Caco-2 (cell line): ENCODE measurements around the gene YARS1. TPM values are rescaled to one million over a fixed set of nuclear protein-coding genes. Genes with fewer than 3 reads are reported as not detected.
A peak's percentile ranks its signal among the peaks of the same experiment; 100 is the strongest.

ENCODE experiments used
- BruUV-seq: library from RNA; stranded (reverse); fragments of 400-500 nt; replicated peaks from 2 replicates; lab custom pipeline; 2021; lab: Mats Ljungman, UMichigan
- CTCF ChIA-PET: fragments of 300-600 bp; sonication (Branson Sonifier 250); formaldehyde crosslinking; loops from one replicate; lab custom pipeline; 2022; ENCODE audit warnings: antibody characterized with exemption; lab: Charles Lee
- POLR2A ChIA-PET: fragments of 300-600 bp; sonication (Branson Sonifier 250); formaldehyde crosslinking; loops from one replicate; lab custom pipeline; 2022; ENCODE audit warnings: antibody characterized with exemption; lab: Charles Lee
- DNase-seq, 2 experiments: peaks; one replicate each; pipeline versions ENCODE4 v3.0.0 to v3.0.0-alpha.2; 2020 to 2022
- H3K27me3 ChIP-seq: replicated peaks from 2 replicates; pipeline ENCODE4 v1.6.0; 2011; ENCODE audit warnings: low read length; ENCODE audit not compliant: control insufficient read depth, insufficient read depth
- H3K36me3 ChIP-seq: 2 replicates; pipeline ENCODE4 v1.5.1; 2011; ENCODE audit warnings: low read length; ENCODE audit not compliant: control insufficient read depth, insufficient read depth
- H3K4me1 ChIP-seq: fragments of 250-450 bp; sonication (Bioruptor Pico); 2 replicates; pipeline ENCODE4 v1.5.1; 2020; ENCODE audit warnings: mild to moderate bottlenecking
- H3K4me3 ChIP-seq: 2 replicates; pipeline ENCODE4 v1.5.1; 2011; ENCODE audit warnings: low read depth, mild to moderate bottlenecking, control low read depth, low read length
- H3K9me3 ChIP-seq: fragments of 250-450 bp; sonication (Bioruptor Pico); 2 replicates; pipeline ENCODE4 v1.5.1; 2020; ENCODE audit warnings: mild to moderate bottlenecking, moderate library complexity
- H3K27ac Mint-ChIP-seq: one replicate; pipeline ENCODE4 v1.8.0; 2022; ENCODE audit warnings: mixed read lengths; ENCODE audit not compliant: unreplicated experiment
- H3K27me3 Mint-ChIP-seq: one replicate; pipeline ENCODE4 v1.8.0; 2022; ENCODE audit warnings: mixed read lengths; ENCODE audit not compliant: insufficient read depth, unreplicated experiment
- H3K36me3 Mint-ChIP-seq: one replicate; pipeline ENCODE4 v1.8.0; 2022; ENCODE audit warnings: mild to moderate bottlenecking, mixed read lengths; ENCODE audit not compliant: insufficient read depth, unreplicated experiment
- H3K4me1 Mint-ChIP-seq: one replicate; pipeline ENCODE4 v1.8.0; 2022; ENCODE audit warnings: low read depth, mixed read lengths; ENCODE audit not compliant: unreplicated experiment
- H3K4me3 Mint-ChIP-seq: one replicate; pipeline ENCODE4 v1.8.0; 2022; ENCODE audit warnings: mild to moderate bottlenecking, moderate library complexity, mixed read lengths; ENCODE audit not compliant: unreplicated experiment
- H3K9me3 Mint-ChIP-seq: one replicate; pipeline ENCODE4 v1.8.0; 2022; ENCODE audit warnings: mixed read lengths; ENCODE audit not compliant: unreplicated experiment
- intact Hi-C: fragments of 100-400 bp; cut with micrococcal nuclease; formaldehyde crosslinking; loops from one replicate; pipeline ENCODE4 v1.10.0; 2022; ENCODE audit not compliant: unreplicated experiment
- total RNA-seq: library from RNA; stranded (reverse); gene quantifications from 2 replicates; pipeline ENCODE4 v1.2.3, GENCODE V29; 2022
- TF ChIP-seq, protein P1 (sequence below), 2 experiments: fragments of 200-600 bp in 1 of 2; IDR thresholded peaks; 1 replicate in 1 of 2; 2 replicates in 1 of 2; pipeline versions ENCODE4 v1.5.1 to v1.8.0; 2011 to 2022; ENCODE audit warnings: antibody characterized with exemption in 1 of 2, control low read depth in 1 of 2, inconsistent platforms in 1 of 2, low read depth in 1 of 2, low read length in 1 of 2, mild to moderate bottlenecking in 1 of 2, moderate library complexity in 1 of 2; ENCODE audit not compliant: insufficient read depth in 1 of 2, severe bottlenecking in 1 of 2, unreplicated experiment in 1 of 2

Gene YARS1
- total RNA-seq, 1 experiment from 2014 or later: 184 TPM

DNA sequence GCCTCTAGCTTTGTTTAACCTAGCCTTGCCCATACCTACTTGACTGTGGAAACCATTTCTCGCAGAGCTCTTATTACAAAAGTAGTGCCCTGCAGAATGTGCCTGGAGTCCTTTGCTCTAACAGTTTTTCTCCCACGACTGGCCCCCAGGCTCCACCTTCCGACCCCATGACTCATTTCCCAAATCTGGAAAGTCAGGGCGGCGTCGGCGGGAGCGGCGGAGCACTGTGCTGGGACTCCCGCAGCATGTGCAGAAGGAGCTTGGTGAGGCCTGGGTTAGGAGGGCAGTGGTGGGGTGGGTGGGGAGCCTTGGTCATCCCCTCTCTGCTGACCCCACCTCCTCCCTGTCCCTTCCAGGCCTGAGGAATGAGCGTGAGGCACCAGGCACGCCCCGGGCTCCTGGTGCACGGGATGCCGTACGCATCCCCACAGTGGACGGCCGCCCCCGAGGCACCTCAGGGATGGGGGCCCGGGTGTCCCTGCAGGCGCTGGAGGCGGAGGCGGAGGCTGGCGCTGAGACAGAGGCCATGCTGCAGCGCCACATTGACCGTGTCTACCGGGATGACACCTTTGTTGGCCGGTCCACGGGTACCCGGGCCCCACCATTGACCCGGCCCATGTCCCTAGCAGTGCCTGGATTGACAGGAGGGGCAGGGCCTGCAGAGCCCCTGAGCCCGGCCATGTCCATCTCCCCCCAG, 47.5 kb downstream of the YARS1 start:
- peaks cover 23% of the 10 kb centered on the region for H3K4me1 Mint-ChIP-seq

DNA sequence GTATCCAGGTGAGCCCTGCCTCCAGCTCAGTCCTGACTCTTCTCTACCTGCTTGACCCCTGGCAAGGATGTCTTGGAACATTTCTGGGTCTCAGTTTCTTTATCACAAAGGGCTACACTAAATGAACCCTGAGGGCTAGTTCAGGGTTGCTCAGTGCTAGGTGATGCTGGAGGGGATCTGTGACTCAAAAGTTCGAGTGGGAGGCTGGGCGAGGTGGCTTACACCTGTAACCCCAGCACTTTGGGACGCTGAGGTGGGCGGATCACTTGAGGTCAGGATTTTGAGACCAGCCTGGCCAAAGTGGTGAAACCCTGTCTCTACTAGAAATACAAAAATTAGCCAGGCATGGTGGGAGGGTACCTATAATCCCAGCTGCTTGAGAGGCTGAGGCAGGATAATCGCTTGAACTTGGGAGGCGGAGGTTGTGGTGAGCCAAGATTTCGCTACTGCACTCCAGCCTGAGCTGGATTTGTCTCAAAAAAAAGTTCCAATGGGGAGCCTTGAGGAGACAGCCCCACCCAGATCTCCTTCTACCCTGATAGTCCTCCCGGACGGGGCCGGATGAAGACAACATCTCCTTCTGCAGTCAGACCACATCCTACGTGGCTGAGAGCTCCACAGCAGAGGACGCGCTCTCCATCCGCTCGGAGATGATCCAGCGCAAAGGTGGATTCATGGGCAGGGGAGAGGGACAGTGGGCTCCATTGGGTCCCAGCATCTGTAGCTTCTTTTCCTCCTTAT, 48.9 kb downstream of the YARS1 start:
- no peak for DNase-seq
- no peak overlapping the region for H3K27ac Mint-ChIP-seq
- H3K4me1 Mint-ChIP-seq: peaks cover 15% of the 10 kb centered on the region
- H3K36me3 Mint-ChIP-seq: peaks cover 41% of the 10 kb centered on the region
- POLR2A ChIA-PET: no interaction called here
- TF ChIP-seq, protein P1, sequence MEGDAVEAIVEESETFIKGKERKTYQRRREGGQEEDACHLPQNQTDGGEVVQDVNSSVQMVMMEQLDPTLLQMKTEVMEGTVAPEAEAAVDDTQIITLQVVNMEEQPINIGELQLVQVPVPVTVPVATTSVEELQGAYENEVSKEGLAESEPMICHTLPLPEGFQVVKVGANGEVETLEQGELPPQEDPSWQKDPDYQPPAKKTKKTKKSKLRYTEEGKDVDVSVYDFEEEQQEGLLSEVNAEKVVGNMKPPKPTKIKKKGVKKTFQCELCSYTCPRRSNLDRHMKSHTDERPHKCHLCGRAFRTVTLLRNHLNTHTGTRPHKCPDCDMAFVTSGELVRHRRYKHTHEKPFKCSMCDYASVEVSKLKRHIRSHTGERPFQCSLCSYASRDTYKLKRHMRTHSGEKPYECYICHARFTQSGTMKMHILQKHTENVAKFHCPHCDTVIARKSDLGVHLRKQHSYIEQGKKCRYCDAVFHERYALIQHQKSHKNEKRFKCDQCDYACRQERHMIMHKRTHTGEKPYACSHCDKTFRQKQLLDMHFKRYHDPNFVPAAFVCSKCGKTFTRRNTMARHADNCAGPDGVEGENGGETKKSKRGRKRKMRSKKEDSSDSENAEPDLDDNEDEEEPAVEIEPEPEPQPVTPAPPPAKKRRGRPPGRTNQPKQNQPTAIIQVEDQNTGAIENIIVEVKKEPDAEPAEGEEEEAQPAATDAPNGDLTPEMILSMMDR (IDR thresholded peaks at IDR 0.05; ENCODE audit: insufficient read depth in 1 of 2, low read depth in 1 of 2, low read length in 1 of 2, severe bottlenecking in 1 of 2, unreplicated experiment in 1 of 2): no peak
- no peak overlapping the region for H3K4me3 Mint-ChIP-seq
- no TSS peak for BruUV-seq
- no peaks in the 10 kb centered on the region for H3K9me3 Mint-ChIP-seq
- no peaks in the 10 kb centered on the region for H3K27me3 ChIP-seq
- no peak overlapping the region for H3K4me3 ChIP-seq
- no peaks in the 10 kb centered on the region for H3K27me3 Mint-ChIP-seq
- no peaks in the 10 kb centered on the region for H3K36me3 ChIP-seq
- intact Hi-C loops: no loop called here
- no peaks in the 10 kb centered on the region for H3K9me3 ChIP-seq
- CTCF ChIA-PET: no interaction called here
- peaks cover 6% of the 10 kb centered on the region; the same call in 1 of the 2 replicates for H3K4me1 ChIP-seq

More for the DNA sequence above, 47.5 kb downstream of the YARS1 start:
- POLR2A ChIA-PET: no interaction called here
- BruUV-seq: no TSS peak
- intact Hi-C loops: loop anchor here (10.0 kb wide), 1 partner anchor 365 kb away; no protein-coding TSS in a partner anchor
- CTCF ChIA-PET: interaction anchor here (1.2 kb wide), 1 partner anchor 57 kb away, joined by 10 read pairs; no protein-coding TSS in a partner anchor
- Mint-ChIP-seq H3K9me3 (no peaks in the 10 kb centered on the region), H3K27me3 (no peaks in the 10 kb centered on the region), H3K36me3 (peaks cover 48% of the 10 kb centered on the region), H3K4me3 (no peak overlapping the region), H3K27ac (peak overlapping the region; percentile 35)
- DNase-seq: no peak
- no peaks in the 10 kb centered on the region for H3K9me3 ChIP-seq
- peaks cover 6% of the 10 kb centered on the region; the same call in 1 of the 2 replicates for H3K4me1 ChIP-seq
- no peak overlapping the region for H3K4me3 ChIP-seq
- H3K36me3 ChIP-seq: no peaks in the 10 kb centered on the region
- TF ChIP-seq, protein P1 (IDR thresholded peaks at IDR 0.05; ENCODE audit: insufficient read depth in 1 of 2, low read depth in 1 of 2, low read length in 1 of 2, severe bottlenecking in 1 of 2, unreplicated experiment in 1 of 2): no peak
- no peaks in the 10 kb centered on the region for H3K27me3 ChIP-seq

DNA sequence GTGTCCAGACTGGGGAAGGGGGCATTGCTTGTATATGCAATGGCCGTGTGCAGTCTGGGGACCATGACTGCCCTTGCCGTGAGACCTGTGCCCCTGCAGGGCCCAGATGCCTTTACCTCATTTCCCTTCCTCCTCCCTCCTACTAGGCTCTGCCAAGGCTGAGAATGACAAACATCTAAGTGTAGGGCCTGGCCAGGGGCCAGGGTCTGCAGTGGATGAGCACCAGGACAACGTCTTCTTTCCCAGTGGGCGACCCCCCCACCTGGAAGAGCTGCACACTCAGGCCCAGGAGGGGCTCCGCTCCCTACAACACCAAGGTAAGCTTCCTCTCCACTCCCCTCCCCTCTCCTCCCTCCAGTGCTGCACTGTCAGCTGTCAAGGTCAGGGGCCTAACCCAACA, 49.5 kb downstream of the YARS1 start:
- POLR2A ChIA-PET: no interaction called here
- BruUV-seq: no TSS peak
- no peaks in the 10 kb centered on the region for H3K9me3 Mint-ChIP-seq
- TF ChIP-seq, protein P1 (IDR thresholded peaks at IDR 0.05; ENCODE audit: insufficient read depth in 1 of 2, low read depth in 1 of 2, low read length in 1 of 2, severe bottlenecking in 1 of 2, unreplicated experiment in 1 of 2): no peak
- no peaks in the 10 kb centered on the region for H3K27me3 Mint-ChIP-seq
- H3K27ac Mint-ChIP-seq: peak overlapping the region; percentile 68
- H3K27me3 ChIP-seq: no peaks in the 10 kb centered on the region
- no peaks in the 10 kb centered on the region for H3K36me3 ChIP-seq
- CTCF ChIA-PET: no interaction called here
- no peak overlapping the region for H3K4me3 Mint-ChIP-seq
- H3K4me3 ChIP-seq: no peak overlapping the region
- peaks cover 10% of the 10 kb centered on the region for H3K4me1 Mint-ChIP-seq
- intact Hi-C loops: no loop called here
- peaks cover 34% of the 10 kb centered on the region for H3K36me3 Mint-ChIP-seq
- H3K9me3 ChIP-seq: no peaks in the 10 kb centered on the region
- DNase-seq: no peak
- H3K4me1 ChIP-seq: peaks cover 3% of the 10 kb centered on the region; the same call in 1 of the 2 replicates
